NOMO-1 (cell line): ENCODE measurements around the gene ACTMAP.
"Not testable (repeated sequence)": the region's sequence is repeated elsewhere in the genome, so short reads cannot be mapped to it uniquely, and the experiment has no call there.

Experiments used
- DNase-seq, 2 experiments: peaks; one replicate each; lab custom pipeline; 2025; ENCODE audit not compliant: unreplicated experiment in 2 of 2; lab: John Stamatoyannopoulos, UW

ACTMAP gene

GRCh38 chr19:40750058-40750873 lies at the start of gene ACTMAP:
Gene ACTMAP (minus strand): TSS chr19:40750477. CDS start chr19:40749803, 674 bp downstream.
- peak; percentile 99 for DNase-seq

- peak in 1 of 2 experiments; percentile 4 for DNase-seq
These were observed 49.5 kb upstream of the ACTMAP start for GRCh38 chr19:40799558-40800338.

- peak; percentile 99 for DNase-seq
These were observed 48.6 kb upstream of the ACTMAP start, which contains the start of gene EGLN2 for GRCh38 chr19:40798683-40799557. Gene EGLN2 (plus strand): TSS chr19:40799191. CDS start chr19:40800573, 1,382 bp downstream.

- peak; percentile 75 to 76 for DNase-seq
These were observed 47.8 kb upstream of the ACTMAP start for GRCh38 chr19:40797963-40798682.

GRCh38 chr19:40797166-40797962 lies 47.1 kb upstream of the ACTMAP start:
- no peak for DNase-seq

- no peak for DNase-seq
These were observed 41.7 kb upstream of the ACTMAP start for GRCh38 chr19:40791996-40792395.

DNA sequence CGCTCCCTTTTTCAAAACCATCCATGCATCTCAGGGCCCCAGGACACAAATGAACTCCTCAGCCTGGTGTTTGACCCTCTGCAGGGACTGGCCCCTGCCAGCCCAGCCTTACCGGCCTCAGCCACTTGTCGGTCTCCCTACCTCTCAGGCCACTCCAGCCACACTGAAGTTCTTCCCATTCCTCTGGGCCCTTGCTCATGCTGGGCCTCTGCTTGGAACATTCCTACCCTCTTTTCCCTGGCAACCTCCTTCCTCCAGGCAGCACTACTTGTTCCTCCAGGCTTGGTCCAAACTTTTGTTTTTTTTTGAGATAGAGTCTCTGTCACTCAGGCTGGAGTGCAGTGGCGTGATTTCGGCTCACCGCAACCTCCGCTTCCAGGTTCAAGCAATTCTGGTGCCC lies 41.1 kb upstream of the ACTMAP start:
- DNase-seq: no peak

DNA sequence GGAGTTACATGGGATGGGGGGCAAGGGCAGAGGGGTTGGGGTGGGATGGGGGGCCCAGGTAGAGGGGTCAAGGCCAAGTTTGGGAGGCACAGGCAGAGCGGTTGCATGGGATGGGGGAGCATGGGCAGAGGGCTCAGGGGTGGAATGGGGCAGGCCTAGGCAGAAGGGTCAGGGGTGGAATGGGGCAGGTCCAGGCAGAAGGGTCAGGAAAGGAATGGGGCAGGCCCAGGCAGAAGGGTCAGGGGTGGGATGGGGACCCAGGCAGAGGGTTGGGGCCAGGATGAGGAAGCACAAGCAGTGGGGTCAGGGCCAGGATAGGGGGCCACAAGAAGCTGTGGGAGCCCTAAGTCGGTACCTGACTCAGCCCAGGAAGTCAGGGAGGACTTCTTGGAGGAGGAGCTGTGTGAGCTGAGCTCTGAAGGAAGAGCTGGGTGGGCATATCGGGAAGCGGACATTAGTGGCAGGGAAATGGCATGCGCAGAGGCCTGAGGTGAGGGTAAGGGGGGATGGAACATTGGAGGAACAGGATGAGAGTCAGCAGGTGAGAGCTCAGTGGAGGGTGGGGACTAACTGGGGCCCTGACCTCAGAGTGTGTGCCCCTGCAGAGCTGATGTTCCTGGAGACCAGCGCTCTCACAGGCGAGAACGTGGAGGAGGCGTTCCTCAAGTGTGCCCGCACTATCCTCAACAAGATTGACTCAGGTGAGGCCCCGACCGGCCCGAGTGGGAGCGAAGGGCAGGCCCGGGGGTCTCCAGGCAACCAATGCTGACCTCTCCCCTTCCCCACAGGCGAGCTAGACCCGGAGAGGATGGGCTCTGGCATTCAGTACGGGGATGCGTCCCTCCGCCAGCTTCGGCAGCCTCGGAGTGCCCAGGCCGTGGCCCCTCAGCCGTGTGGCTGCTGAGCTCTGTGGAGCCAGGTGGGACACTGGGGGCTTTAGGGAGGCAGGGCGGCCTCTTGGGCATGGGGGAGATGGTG lies 36.1 kb upstream of the ACTMAP start:
- DNase-seq: no peak

GRCh38 chr19:40785526-40785925 lies 35.2 kb upstream of the ACTMAP start:
- DNase-seq: no peak

DNA sequence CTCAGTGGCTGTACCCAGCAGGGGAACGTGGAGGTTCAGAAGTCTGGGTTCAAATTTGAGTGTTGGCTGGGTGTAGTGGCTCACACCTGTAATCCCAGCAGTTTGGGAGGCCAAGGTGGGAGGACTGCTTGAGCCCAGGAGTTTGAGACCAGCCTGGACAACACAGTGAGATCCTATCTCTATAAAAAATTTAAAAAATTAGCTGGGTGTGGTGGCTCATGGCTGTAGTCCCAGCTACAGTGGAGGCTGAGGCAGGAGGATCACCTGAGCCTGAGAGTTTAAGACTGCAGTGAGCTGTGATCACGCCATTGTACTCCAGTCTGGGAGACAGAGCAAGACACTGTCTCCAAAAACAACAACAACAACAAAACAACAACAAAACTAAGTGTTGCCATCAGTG lies 33.9 kb upstream of the ACTMAP start:
- not testable (repeated sequence) for DNase-seq

DNA sequence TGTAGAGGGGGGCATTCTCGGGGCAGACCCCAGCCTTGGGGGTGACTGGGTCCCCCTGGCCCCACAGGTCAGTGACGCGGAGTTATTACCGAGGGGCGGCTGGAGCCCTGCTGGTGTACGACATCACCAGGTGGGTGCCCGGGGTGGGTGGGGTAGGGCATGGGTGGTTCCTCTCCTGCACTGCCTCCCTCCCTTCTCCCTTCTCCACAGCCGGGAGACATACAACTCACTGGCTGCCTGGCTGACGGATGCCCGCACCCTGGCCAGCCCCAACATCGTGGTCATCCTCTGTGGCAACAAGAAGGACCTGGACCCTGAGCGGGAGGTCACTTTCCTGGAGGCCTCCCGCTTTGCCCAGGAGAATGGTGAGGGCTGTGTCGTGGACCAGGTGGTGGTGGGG lies 33.4 kb upstream of the ACTMAP start:
- no peak for DNase-seq

GRCh38 chr19:40781140-40781539 lies 30.9 kb upstream of the ACTMAP start:
- no peak for DNase-seq

DNA sequence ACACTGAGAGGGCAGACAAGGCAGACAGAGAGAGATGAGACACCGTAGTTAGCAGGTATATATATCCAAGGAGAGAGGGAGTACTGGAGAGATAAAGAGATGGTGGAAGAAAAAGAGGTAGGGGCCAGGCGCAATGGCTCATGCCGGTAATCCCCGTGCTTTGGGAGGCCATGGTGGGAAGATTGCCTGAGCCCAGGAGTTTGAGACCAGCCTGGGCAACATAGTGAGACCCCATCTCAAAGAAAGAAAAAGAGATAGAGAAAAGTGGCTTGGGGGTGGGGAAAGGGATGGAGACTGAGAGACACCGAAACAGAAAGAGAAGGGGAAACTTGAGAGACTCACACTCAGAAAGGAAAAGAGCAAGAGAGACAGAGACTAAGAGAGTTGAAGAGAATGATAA lies 30.3 kb upstream of the ACTMAP start:
- DNase-seq: no peak

- DNase-seq: peak in 1 of 2 experiments; percentile 3
These were observed 28.5 kb upstream of the ACTMAP start for GRCh38 chr19:40778706-40779284.

DNA sequence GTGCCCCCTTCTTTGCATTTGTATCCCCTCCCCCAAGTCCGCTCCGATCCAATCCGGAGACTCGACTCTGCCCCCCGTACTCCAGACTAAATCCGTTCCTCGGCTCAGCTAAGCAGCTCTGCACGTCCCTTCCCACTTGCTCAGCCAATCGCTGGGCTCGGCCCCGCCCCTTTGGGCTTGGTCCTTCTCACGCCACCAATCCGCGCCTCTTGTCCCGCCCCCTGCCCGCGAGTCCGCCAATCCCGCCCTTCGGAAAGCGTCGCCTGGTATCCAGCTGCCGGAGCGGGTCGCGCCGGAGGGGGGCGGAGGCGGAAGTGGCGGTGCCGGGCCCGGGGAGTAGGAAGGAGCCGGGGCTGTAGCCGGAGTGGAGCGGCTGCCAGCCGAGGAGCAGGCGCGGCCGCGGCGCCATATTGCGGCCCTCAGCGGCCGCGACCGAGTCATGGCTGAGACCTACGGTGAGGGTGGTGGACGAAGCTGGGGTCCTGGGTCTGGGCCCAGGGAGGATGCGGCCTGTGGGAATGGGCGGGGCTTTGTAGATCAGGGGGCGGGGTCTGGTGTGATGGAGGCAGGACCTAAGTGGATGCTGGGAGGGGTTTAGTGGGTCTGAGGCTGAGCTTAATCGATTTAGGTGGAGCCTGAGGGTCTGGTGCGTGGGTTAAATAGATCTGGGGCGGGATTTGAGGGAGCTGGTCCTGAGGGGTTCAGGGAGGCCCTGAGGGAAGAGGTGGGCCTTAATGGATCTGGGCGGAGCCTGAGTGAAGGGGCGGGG lies 27.8 kb upstream of the ACTMAP start, which contains the start of gene RAB4B:
TSS of gene RAB4B (plus strand) at position 311 of the 769 bp plus-strand sequence. CDS start at position 440, 129 bp downstream.
- peak; percentile 98 to 99 for DNase-seq

DNA sequence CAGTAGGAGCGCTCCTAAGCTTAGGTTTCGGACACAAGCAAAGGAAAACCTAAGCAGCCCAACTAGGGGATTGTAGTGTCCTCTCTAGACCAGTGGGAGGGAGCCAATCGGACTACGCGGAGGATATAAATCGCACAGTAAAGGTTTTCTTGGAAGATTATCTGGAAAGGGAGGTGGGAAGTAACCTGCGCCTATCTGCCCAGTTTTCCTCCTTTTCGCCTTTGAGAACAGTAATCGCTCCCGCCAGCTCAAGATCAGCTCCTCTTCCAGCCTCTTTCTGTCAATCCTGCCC lies 27.3 kb upstream of the ACTMAP start:
- no peak for DNase-seq
